ENCODE results near the gene MESP2. TPM values are rescaled to one million over a fixed set of nuclear protein-coding genes. Genes with fewer than 3 reads are reported as not detected.

The MESP2 gene
- total and polyA plus RNA-seq, 2 of the 8 experiments (the other 6 are each of a cell fraction or from before 2014, with no cell fraction given), result 0.35 to 0.80 TPM

DNA sequence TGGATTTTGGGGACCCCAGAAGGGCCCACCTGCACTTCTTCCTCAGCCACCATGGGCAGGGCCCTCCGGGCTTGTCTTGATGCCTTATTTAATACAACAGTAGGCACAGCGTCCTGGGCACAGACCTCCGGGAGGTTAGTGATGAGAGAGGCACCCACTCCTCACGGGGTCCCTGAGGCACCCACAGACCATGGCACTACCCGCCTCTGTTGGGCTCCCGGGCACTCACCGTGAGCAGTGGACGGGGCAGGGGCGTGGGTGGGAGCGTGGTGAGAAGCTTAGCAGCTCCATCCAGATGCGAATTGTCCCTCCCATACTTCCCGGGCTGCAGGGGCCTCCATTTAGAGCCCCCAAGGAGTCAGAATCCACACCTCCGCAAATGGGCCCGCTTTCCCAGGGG is 317 bp upstream of the MESP2 start (continued):
- TF ChIP-seq, protein P1, sequence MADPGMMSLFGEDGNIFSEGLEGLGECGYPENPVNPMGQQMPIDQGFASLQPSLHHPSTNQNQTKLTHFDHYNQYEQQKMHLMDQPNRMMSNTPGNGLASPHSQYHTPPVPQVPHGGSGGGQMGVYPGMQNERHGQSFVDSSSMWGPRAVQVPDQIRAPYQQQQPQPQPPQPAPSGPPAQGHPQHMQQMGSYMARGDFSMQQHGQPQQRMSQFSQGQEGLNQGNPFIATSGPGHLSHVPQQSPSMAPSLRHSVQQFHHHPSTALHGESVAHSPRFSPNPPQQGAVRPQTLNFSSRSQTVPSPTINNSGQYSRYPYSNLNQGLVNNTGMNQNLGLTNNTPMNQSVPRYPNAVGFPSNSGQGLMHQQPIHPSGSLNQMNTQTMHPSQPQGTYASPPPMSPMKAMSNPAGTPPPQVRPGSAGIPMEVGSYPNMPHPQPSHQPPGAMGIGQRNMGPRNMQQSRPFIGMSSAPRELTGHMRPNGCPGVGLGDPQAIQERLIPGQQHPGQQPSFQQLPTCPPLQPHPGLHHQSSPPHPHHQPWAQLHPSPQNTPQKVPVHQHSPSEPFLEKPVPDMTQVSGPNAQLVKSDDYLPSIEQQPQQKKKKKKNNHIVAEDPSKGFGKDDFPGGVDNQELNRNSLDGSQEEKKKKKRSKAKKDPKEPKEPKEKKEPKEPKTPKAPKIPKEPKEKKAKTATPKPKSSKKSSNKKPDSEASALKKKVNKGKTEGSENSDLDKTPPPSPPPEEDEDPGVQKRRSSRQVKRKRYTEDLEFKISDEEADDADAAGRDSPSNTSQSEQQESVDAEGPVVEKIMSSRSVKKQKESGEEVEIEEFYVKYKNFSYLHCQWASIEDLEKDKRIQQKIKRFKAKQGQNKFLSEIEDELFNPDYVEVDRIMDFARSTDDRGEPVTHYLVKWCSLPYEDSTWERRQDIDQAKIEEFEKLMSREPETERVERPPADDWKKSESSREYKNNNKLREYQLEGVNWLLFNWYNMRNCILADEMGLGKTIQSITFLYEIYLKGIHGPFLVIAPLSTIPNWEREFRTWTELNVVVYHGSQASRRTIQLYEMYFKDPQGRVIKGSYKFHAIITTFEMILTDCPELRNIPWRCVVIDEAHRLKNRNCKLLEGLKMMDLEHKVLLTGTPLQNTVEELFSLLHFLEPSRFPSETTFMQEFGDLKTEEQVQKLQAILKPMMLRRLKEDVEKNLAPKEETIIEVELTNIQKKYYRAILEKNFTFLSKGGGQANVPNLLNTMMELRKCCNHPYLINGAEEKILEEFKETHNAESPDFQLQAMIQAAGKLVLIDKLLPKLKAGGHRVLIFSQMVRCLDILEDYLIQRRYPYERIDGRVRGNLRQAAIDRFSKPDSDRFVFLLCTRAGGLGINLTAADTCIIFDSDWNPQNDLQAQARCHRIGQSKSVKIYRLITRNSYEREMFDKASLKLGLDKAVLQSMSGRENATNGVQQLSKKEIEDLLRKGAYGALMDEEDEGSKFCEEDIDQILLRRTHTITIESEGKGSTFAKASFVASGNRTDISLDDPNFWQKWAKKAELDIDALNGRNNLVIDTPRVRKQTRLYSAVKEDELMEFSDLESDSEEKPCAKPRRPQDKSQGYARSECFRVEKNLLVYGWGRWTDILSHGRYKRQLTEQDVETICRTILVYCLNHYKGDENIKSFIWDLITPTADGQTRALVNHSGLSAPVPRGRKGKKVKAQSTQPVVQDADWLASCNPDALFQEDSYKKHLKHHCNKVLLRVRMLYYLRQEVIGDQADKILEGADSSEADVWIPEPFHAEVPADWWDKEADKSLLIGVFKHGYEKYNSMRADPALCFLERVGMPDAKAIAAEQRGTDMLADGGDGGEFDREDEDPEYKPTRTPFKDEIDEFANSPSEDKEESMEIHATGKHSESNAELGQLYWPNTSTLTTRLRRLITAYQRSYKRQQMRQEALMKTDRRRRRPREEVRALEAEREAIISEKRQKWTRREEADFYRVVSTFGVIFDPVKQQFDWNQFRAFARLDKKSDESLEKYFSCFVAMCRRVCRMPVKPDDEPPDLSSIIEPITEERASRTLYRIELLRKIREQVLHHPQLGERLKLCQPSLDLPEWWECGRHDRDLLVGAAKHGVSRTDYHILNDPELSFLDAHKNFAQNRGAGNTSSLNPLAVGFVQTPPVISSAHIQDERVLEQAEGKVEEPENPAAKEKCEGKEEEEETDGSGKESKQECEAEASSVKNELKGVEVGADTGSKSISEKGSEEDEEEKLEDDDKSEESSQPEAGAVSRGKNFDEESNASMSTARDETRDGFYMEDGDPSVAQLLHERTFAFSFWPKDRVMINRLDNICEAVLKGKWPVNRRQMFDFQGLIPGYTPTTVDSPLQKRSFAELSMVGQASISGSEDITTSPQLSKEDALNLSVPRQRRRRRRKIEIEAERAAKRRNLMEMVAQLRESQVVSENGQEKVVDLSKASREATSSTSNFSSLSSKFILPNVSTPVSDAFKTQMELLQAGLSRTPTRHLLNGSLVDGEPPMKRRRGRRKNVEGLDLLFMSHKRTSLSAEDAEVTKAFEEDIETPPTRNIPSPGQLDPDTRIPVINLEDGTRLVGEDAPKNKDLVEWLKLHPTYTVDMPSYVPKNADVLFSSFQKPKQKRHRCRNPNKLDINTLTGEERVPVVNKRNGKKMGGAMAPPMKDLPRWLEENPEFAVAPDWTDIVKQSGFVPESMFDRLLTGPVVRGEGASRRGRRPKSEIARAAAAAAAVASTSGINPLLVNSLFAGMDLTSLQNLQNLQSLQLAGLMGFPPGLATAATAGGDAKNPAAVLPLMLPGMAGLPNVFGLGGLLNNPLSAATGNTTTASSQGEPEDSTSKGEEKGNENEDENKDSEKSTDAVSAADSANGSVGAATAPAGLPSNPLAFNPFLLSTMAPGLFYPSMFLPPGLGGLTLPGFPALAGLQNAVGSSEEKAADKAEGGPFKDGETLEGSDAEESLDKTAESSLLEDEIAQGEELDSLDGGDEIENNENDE (IDR thresholded peaks at IDR 0.05; ENCODE audit: insufficient replicate concordance, low read length), result no peak
- no peak for TF ChIP-seq GABPA (IDR thresholded peaks at IDR 0.05; ENCODE audit: borderline replicate concordance, insufficient read depth, low read length)
- no peak for TF ChIP-seq CBX8 (IDR thresholded peaks at IDR 0.05; ENCODE audit: borderline replicate concordance, low read depth, low read length)
- no peak for TF ChIP-seq PHF8 (conservative IDR thresholded peaks at IDR 0.05; ENCODE audit: low read depth, low read length)
- no peak for TF ChIP-seq ASH2L (IDR thresholded peaks at IDR 0.05; ENCODE audit: low read length)
